ENCODE data around the gene ARX. TPM values are rescaled to one million over a fixed set of nuclear protein-coding genes. Genes with fewer than 3 reads are reported as not detected.

ARX gene
- total RNA-seq, 1 donor from 2014 or later = not detected

DNA sequence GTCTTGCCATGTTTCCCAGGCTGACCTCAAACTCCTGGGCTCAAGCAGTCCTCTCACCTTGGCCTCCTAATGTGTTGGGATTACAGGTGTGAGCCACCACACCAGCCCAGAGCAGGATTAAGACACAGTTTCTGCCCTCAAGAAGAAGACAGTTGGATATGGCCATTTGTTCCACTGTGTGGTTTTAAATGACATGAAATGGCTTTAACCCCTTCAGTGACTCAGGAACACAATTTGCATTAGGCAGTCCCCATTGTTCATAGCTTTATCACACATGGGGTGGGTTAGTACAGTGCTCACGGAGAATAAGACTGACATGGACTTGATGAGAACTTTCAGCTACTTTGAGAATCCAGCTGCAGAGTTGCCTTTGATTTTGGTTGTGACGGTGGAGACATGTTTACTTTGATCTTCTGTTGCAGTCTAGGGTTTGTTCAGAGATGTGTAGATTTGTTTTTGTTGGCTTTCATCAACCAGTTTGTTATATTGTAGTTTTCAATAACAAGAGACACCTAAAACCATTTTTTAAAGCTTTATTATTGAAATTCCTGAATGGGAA is 60.3 kb downstream of the ARX start:
- TF ChIP-seq, protein P1, sequence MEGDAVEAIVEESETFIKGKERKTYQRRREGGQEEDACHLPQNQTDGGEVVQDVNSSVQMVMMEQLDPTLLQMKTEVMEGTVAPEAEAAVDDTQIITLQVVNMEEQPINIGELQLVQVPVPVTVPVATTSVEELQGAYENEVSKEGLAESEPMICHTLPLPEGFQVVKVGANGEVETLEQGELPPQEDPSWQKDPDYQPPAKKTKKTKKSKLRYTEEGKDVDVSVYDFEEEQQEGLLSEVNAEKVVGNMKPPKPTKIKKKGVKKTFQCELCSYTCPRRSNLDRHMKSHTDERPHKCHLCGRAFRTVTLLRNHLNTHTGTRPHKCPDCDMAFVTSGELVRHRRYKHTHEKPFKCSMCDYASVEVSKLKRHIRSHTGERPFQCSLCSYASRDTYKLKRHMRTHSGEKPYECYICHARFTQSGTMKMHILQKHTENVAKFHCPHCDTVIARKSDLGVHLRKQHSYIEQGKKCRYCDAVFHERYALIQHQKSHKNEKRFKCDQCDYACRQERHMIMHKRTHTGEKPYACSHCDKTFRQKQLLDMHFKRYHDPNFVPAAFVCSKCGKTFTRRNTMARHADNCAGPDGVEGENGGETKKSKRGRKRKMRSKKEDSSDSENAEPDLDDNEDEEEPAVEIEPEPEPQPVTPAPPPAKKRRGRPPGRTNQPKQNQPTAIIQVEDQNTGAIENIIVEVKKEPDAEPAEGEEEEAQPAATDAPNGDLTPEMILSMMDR (IDR thresholded peaks at IDR 0.05) = no peak
- H3K27me3 Mint-ChIP-seq = no peaks in the 10 kb centered on the region
- no peaks in the 10 kb centered on the region for H3K4me1 Mint-ChIP-seq
- H3K36me3 Mint-ChIP-seq (ENCODE audit: low read depth) = peaks cover 3% of the 10 kb centered on the region
- ATAC-seq (ENCODE audit: low read depth) (no peak), DNase-seq (no peak)
- H3K27ac Mint-ChIP-seq = no peak overlapping the region
- intact Hi-C loops (cut with micrococcal nuclease) = no loop called here
- no peak overlapping the region for H3K4me3 Mint-ChIP-seq
- CTCF ChIA-PET = no interaction called here
- POLR2A ChIA-PET = no interaction called here
- H3K9me3 Mint-ChIP-seq = no peaks in the 10 kb centered on the region

DNA sequence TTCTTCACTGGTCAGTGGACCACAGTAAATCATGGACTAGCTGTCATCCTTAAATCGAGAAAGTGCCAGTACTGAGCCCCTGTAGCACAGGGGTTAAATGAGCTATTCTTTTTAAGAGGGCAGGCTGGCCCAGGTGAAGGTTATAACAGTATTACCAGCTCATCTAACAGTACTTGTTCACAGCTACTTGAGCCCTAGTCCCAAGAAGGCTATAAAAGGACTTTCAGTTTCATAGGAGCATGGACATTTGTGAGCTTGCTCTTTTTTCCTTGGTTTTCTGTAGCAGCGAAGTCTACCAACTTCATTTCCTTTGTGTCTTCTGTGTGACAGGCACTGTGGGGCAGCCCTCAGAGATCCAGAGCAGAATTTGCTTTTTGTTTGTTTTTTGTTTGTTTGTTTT is 61.0 kb downstream of the ARX start:
- POLR2A ChIA-PET = no interaction called here
- H3K4me3 Mint-ChIP-seq = no peak overlapping the region
- CTCF ChIA-PET = no interaction called here
- intact Hi-C loops (cut with micrococcal nuclease) = no loop called here
- H3K36me3 Mint-ChIP-seq (ENCODE audit: low read depth) = peaks cover 3% of the 10 kb centered on the region
- no peaks in the 10 kb centered on the region for H3K4me1 Mint-ChIP-seq
- no peak for ATAC-seq (ENCODE audit: low read depth)
- no peaks in the 10 kb centered on the region for H3K9me3 Mint-ChIP-seq
- H3K27ac Mint-ChIP-seq = no peak overlapping the region
- no peak for DNase-seq
- no peaks in the 10 kb centered on the region for H3K27me3 Mint-ChIP-seq
- TF ChIP-seq, protein P1 (IDR thresholded peaks at IDR 0.05) = no peak

Measured in activated B cell treated with CpG ODN at 0.5 μM for 24 hours (primary cell).